IPS DF 19.7 (cell line): Measurements from ENCODE around the gene SERPINB6.
"Not testable (repeated sequence)": the region's sequence is repeated elsewhere in the genome, so short reads cannot be mapped to it uniquely, and the experiment has no call there.

Source experiments
- DNase-seq: peaks from one replicate; pipeline ENCODE4 v3.0.0-alpha.2; 2013; ENCODE audit warnings: low read depth, low spot score

SERPINB6 gene

DNA sequence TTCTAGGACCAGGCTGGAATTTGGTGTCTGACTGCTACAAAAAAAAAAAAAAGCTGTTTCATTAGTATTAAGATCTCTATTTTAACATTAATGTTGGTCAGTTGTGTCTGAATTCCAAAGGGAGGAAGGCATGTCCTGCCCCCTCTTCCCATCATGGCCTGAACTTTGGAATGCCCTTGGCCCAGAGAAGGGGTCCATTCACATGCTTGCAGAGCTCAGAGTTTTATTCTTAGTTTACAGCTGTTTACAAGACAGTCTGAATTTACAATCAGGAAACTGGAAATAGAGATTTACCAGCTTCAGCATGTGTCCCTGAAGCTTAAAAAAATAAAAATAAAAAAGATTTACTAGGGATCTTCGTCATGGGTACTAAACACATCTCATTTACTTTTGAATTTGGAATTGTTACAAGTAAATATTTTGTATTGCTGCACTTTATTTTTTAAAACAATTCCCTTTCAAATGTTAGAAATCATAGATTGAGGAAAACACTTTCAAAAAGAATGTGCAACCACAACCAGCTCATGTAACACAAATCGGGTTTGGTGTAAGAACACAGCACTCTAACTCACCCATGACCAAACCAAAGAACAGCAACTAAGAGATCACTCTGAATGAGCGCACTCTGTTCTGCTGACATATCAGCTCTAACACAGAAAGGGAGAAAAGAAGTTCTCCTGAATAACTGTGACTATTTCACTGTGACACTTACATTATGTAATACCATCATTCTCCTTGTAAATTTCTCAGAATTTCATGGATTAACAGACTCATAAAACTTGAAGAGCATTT, 6.6 kb upstream of the SERPINB6 start:
- no peak for DNase-seq

DNA sequence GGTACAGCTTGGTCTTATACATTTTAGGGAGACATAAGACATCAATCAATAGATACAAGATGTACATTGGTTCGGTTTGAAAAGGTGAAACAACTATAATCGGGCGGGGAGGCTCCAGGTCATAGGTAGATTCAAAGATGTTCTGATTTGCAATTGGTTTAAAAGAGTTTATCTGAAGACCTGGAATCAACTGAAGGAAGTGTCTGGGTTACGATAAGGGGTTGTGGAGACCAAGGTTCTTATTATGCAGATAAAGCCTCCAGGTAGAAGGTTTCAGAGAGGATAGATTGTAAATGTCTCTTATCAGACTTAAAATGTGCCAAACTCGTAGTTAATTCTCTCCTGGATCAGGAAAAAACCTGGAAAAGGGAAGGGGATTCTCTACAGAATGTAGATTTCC, 5.9 kb upstream of the SERPINB6 start:
- DNase-seq: no peak

DNA sequence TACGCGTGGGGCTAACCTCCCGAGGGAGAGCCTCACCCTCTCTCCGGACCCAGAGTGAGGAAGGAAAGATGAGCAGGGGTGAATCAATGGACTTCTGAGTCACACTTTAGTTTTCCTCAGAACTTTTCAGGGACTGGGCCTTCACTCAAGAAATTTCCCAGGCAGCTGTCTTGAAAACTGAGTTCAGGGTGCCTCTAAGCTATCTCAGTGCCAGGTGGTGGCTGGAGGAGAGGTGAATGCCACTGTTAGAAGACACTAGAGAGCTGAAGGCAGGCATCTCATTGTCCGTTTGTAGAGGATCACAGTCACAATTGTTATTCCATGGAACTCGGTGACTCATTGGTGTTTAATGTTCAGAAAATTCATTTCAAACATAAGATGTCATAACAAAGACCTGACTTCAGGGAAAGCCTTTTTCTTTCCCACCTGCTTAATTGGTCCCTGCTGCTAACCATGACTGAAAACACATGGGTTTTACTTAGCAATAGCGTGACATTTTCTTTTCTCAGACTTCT, 5.3 kb upstream of the SERPINB6 start:
- DNase-seq: no peak

DNA sequence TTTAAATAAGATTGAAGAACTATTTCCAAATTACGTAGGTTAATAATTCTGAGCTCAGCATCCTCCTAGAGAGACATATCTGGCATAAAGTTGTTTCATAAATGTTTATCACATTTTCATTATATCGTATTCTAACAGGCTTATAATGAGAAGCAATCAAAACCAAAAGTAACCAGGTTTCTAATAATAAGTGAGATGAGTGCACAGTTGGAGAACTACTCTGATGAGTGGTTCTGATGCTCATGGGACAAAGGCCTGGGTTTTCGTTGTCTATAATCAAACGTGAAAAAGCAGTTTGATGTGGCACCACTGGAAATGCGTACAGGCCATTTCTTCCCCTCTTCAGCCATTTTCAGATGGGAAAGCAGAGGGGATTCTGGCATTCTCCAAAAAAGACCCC, 4.7 kb upstream of the SERPINB6 start:
- no peak for DNase-seq

DNA sequence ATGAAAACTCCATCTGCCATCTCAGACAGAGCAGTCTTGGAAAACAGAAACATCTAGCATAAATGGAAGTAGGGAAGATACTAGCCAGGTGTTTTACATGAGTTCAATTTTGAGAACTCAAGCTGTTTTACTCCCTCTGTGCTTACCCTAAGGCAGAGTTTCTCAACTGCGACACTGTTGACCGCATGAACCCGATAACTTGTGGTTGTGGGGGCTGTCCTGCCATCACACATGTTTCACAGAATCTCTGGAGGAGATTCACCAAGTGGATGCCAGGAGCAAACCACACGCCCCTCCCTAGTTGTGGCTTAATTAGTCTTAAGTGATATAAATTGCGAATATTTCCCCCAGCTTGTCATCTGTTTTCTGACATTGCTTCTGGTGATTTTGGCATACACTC, 2.3 kb upstream of the SERPINB6 start:
- DNase-seq: no peak

DNA sequence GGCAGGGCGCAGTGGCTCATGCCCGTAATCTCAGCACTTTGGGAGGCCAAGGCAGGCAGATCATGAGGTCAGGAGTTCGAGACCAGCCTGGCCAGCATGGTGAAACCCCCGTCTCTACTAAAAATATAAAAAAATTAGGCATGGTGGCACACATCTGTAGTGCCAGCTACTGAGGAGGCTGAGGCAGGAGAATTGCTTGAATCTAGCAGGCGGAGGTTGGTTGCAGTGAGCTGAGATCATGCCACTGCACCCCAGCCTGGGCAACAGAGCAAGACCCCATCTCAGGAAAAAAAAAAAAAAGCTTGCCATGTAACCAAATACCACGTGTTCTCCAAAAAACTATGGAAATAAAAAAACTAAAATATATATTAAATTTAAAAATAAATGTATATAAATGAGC, 1.8 kb upstream of the SERPINB6 start:
- DNase-seq: not testable (repeated sequence)

DNA sequence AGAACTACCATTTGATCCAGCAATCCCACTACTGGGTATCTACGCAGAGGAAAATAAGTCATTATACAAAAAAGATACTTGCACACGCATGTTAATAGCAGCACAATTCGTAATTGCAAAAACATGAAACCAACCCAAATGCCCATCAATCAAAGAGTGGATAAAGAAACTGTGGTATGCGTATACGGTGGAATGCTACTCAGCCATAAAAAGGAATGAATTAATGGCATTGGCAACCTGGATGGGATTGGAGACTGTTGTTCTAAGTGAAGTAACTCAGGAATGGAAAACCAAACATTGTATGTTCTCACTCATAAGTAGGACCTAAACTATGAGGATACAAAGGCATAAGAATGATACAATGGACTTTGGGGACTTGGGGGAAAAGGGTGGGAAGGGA, 1.3 kb upstream of the SERPINB6 start:
- not testable (repeated sequence) for DNase-seq

DNA sequence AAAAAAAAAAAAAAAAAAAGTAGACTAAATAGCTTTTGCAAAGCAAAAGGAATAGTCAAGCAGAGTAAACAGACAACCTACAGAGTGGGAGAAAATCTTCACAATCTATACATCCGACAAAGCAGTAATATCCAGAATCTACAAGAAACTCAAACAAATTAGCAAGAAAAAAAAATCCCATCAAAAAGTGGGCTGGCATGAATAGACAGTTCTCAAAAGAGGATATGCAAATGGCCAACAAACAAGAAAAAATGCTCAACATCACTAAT, 786 bp upstream of the SERPINB6 start:
- not testable (repeated sequence) for DNase-seq

DNA sequence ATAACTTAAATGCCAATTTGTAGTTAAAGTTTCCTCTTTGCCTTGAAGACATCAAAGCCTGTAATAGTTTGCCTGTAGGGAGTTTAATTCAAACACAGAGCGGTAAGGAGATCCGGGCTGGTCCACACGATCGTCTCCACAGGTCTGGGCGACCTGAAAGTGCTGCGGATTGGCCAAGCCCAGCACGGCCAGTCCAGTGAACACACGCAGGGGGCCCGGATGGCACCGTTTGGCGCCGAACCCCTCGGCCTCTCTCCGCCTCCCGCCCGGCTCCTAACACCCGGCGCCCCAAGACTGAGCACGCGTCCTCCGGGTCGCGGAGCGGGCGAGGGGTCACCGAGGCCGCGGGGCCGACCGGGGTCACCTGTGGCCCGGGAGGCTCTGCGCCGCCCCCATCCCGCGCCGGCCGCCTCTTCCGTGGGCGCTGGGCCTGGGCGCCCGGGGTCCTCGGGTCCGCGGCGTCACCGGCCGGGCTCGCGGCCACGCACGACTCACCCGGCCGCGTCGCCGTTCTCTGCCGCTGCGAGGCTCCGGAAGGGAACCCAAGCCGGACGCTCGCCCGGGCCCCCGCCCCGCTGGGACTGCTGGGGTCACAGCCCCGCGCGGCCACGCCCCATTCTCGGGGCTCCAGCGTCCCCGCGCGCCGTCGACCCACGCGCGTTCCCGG, 481 bp downstream of the SERPINB6 start:
- DNase-seq: no peak

DNA sequence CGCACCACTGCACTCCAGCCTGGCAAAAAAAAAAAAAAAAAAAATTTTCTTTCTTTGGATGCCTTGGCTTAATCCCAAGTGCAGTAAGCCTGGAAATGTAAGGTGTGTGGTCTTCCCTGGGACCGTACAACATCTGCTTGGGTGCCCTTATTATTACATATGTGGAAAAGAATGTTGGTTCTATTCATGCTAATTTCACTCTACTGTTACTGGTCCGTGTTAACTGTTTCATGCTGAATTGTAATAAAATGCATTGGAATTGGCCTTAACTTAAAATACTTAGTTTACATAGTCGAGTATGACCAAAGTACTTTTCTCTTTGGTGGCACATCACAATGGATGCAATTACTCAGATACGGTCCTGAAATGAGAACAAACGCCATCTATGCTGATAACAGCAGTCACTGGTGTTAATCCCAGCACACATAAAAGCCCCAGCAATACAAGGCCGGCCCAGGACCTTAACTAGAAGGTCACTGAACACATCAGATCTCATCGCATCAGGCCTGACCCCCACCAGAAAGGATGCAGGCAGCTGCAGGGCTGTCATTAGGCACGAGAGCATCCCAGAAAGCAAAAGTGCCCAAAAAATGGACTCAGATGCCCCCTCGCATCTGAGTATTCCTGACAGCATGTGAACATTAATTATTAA, 1.2 kb downstream of the SERPINB6 start:
- no peak for DNase-seq

DNA sequence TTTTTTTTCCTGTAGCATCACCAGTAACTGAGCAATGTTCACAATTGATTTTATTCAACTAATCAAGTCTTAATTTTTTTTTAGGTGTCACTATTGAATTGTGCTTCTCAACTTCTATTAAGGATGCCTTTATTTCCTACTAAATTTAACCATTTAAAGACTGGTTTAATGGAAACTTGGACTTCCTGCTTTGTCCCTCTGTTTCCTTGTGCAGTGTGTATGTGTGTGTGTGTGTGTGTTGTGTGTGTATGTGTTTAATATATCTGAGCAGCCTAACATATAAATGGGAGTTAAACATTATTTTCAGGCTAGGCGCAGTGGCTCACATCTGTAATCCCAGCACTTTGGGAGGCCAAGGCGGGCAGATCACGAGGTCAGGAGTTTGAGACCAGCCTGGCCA, 1.8 kb downstream of the SERPINB6 start:
- no peak for DNase-seq

DNA sequence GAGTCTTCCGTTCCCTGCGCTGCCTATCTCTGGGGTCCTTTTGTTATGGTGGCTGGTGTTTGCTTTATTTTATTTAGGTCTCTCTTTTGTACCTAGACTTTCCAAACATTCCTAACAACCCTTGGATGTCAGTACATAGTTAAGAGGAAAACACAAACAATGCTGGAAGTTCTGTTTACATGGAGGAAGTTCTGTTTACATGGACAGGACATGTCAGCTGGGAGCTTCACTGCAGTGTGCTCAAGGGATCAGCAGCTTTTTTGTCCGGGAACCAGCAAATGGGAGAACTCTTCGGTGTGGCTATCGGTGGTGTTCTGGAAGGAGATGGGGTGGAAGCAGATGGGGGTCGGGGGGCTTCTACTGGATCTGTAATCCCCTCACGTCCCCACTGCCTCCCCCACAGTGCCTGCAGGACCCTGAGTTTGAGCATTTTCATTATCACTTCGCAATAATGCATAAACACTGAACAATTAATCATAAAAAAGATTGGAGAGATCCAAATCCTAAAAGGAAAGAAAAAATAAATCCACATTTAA, 2.7 kb downstream of the SERPINB6 start:
- no peak for DNase-seq

DNA sequence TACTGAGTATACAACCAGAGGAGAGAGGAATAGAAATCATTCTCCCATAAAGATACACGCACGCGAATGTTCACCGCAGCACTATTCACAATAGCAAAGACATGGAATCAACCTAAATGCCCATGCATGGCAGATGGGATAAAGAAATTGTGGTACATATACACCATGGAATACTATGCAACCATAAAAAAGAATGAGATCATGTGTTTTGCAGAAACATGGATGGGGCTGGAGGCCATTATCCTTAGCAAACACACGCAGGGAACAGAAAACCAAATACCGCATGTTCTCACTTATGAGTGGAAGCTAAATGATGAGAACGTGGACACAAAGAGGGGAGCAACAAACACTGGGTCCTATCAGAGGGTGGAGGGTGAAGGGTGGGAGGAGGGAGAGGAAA, 3.4 kb downstream of the SERPINB6 start:
- no peak for DNase-seq

DNA sequence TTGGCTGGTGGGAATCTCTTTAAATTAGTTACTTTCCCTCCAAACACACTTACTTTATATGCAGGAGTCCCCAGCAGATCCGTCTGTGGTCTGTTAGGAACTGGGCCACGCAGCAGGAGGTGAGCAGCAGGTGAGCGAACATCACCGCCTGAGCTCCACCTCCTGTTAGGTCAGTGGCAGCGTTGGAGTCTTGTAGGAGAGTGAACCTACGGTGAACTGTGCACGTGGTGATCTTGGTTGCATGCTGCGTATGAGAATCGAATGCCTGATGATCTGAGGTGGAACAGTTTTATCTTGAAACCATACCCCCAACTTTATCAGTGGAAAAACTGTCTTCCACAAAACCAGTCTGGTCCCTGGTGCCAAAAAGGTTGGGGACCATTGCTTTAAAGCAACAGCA, 5.0 kb downstream of the SERPINB6 start:
- DNase-seq: no peak

DNA sequence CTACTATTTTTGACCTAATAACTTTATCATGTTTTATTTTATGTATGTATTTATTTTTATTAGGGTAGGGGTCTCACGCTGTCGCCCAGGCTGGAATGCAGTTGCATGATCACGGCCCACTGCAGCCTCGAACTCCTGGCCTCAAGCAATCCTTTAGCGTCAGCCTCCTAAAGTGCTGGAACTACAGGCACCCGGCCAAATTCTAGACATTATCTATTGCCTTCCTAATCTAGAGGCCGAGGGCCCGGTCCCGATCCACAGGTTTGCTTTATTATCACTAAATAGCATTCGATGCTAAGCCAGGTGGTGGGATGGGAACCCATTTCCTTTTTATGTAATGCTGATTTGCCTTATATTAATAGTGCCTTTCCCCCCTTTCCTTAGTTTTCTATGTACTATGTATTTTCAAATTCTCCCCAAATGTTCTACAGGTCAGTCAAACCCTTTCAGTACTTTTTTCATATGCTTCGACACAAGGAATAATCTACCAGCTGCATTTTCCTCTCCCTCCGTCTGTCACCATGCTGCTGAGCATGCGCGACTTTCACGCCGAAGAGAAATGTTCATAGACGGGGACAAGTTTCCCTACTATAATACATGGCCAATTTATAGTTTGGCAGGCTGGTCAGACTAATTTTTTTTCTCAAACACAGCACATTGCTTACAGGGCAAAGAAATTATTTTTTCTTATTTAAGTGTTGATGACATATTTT, 6.4 kb downstream of the SERPINB6 start:
- no peak for DNase-seq

DNA sequence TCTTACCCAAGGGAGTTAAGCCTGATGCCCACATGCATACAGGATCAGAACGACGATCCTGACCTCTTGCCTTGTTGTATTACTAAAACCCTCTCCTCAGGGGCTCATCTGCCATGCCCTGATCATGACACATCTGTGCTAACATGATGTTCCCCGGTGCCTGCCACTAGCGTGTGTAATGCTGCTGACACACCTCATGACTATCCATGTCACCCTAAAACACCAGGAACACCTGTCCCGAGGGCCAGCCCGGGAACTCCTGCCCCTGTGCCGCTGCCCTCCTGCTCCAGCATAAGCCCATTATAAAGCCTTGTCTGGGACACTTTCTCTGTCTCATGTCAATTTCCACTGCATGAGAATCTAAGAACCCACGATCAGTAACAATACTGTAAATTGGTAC, 7.6 kb downstream of the SERPINB6 start:
- DNase-seq: no peak

DNA sequence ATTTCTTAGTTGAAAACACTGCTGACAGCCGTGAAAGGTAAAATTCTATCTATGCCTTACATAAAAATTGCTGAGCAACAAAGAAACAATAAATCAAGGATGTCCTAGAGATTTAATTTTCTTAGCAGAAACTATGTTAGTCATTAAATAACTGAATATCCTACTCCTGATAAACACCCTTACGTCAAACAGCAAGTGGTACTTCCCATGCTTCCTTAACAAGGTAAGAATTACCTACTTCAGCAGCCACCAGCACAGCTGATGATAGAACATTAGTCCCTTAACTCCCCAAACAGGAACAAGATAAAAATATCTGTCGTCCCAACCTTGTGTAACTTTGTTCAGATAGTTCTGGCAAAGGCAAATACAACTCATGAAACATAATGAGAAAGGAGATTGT, 8.7 kb downstream of the SERPINB6 start:
- DNase-seq: no peak

DNA sequence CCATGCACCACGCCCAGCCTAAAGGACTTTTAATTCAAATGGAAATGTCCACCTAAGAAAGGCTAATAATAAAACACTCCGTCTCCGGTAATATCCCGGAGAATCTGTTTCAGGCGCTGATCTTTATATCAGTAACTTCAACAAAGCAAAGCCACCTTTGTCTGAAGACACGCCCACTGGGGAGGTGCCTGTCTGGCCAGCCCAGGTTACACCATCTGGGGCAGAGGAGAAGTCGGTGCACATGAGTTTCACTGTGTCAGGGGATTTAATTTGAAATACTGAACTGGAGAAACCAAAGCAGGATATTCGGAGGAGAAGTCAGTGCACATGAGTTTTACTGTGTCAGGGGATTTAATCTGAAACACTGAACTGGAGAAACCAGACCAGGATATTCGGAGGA, 9.4 kb downstream of the SERPINB6 start:
- no peak for DNase-seq

DNA sequence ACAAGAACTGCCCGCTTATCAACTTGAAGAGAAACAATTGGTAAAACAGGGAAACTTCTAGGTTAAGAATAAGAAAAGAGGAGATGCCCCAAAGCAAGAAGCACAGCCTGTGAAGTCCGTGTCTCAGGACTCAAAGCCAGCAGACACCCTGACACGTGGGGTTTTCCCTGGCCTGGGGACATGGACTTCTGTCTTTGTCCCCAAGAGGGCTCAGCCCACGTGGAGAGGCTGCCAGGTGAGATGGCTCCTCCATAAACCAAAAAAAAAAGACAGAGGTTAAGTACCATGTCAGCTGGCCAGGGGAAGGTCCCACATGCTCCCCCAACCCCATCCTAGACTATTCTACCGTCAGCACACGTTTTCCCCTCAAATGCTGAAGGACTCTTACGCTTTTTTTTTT, 9.9 kb downstream of the SERPINB6 start:
- no peak for DNase-seq

DNA sequence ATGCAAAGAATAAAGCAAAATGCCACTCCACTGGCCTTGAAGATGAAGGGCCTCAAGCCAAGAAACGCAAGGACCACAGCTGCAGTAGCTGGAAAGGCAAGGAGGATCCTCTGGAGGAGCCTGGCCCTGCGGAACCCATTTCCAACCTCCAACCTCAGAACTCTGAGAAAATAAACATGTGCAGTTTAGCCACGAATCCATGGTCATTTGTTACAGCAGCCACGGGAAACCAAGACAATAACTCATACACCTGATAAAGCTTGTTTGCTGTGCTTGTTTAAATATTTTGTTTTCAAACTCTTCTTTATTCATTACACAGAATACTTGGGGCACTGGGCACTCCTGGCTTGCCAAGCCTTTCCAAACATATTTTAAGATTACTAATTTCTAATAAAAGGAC, 10.4 kb downstream of the SERPINB6 start:
- no peak for DNase-seq

DNA sequence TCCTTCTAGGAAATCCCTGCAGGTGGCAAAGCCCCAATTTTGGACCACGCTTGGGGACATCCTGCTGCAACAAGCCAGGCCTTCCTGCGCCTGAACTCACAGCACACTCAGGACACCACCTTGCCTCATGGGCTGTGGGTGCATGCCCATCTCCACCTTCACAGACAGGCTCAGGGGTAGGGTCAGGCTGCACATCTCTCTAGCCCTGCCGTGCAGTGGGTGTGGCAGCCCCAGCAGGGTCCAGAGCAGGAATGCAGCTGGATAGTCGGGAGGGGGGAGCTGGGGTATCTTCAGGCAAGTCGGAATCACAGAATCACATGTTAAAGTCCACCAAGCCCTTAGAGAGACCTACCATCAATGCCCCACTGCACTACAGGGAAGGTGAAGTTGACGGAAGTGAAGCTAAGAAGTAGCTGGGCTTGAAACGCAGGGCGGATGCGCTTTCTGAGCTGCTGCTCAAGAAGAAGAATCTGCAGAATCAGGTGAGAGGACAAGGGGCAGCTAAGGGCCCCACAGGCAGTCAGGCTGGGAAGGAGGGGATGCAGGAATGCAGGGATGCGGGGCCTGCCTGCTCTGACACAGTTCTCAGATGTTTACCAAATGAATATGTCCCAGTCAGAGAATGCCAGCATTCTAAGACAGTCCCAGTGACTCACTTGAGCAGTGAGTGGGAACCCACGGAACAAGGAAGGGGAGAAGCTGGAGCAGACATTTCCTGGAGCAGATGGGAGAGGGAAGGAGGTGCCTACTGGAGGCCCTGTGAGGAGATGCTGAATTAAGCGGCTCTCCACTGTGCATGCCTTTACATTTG, 11.3 kb downstream of the SERPINB6 start:
- no peak for DNase-seq
